WERI-Rb-1 (cell line): Measurements from ENCODE around the gene IFT52.
A peak's percentile ranks its signal among the peaks of the same experiment; 100 is the strongest.

Experiments used
- DNase-seq: peaks from one replicate; pipeline ENCODE4 v3.0.0-alpha.2; 2020
- H3K27ac ChIP-seq: fragments of 250-450 bp; sonication (Bioruptor Pico); 2 replicates; pipeline ENCODE4 v1.5.1; 2020; ENCODE audit warnings: mild to moderate bottlenecking, moderate library complexity
- H3K27me3 ChIP-seq: fragments of 250-450 bp; sonication (Bioruptor Pico); 2 replicates; pipeline ENCODE4 v1.5.1; 2021; ENCODE audit warnings: mild to moderate bottlenecking, low read depth, moderate library complexity; ENCODE audit not compliant: insufficient read depth, severe bottlenecking
- H3K36me3 ChIP-seq: fragments of 250-450 bp; sonication (Bioruptor Pico); 2 replicates; pipeline ENCODE4 v1.5.1; 2020; ENCODE audit warnings: mild to moderate bottlenecking, moderate library complexity
- H3K4me3 ChIP-seq: 2 replicates; pipeline ENCODE4 v1.5.1; 2011; ENCODE audit warnings: low read depth, mild to moderate bottlenecking, control low read depth, low read length
- H3K9me3 ChIP-seq: fragments of 250-450 bp; sonication (Bioruptor Pico); 2 replicates; pipeline ENCODE4 v1.5.1; 2021; ENCODE audit warnings: mild to moderate bottlenecking, moderate library complexity; ENCODE audit not compliant: severe bottlenecking
- TF ChIP-seq, protein P1 (sequence below): IDR thresholded peaks from 2 replicates; pipeline ENCODE4 v1.5.1; 2011; ENCODE audit warnings: low read depth, mild to moderate bottlenecking, control low read depth, inconsistent platforms, low read length

Gene IFT52

DNA sequence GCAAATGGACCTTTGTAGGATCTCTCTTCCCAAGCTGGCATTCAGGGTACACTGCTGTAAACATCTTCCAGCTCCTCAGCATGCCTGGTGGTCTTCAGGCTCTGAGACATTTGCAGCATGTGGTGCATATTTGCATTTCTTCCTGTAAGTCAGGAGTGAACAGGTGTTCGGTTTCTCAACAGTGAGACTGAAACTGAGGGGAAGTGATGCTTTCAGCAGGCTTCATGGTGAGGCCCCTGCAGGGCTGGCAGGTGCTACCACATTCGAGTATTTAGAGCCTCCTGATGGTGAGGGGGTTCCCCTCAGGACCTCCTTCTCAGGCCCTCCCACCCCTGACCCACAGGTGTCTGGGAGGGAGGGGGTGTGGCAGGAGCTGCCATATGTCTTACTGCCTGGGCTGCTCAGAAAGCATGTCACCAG lies 91.3 kb downstream of the IFT52 start:
- no peak for DNase-seq
- Histone ChIP-seq H3K27me3 (no peaks in the 10 kb centered on the region), H3K4me3 (no peak overlapping the region), H3K36me3 (peaks cover 68% of the 10 kb centered on the region), H3K9me3 (no peaks in the 10 kb centered on the region), H3K27ac (no peak overlapping the region)
- TF ChIP-seq, protein P1, sequence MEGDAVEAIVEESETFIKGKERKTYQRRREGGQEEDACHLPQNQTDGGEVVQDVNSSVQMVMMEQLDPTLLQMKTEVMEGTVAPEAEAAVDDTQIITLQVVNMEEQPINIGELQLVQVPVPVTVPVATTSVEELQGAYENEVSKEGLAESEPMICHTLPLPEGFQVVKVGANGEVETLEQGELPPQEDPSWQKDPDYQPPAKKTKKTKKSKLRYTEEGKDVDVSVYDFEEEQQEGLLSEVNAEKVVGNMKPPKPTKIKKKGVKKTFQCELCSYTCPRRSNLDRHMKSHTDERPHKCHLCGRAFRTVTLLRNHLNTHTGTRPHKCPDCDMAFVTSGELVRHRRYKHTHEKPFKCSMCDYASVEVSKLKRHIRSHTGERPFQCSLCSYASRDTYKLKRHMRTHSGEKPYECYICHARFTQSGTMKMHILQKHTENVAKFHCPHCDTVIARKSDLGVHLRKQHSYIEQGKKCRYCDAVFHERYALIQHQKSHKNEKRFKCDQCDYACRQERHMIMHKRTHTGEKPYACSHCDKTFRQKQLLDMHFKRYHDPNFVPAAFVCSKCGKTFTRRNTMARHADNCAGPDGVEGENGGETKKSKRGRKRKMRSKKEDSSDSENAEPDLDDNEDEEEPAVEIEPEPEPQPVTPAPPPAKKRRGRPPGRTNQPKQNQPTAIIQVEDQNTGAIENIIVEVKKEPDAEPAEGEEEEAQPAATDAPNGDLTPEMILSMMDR: no peak

DNA sequence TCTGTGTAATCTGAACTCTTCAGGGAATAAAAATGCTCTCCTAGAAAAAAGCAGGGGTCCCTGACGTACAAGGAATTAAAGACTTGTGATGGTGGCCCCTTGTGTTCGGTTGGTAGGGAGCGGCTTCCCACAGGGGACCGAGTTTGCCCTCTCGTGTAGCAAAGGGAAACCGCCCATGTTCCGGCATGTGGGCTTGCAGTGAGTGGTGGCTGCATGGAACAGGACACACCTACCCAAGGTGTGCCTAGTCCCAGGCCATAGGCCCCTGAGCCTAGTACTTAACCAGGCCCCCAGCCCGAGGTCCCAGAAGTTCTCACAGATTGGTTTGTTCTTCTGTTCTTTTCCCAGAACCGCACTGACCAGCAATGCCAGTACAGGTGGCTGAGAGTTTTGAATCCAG lies 91.7 kb downstream of the IFT52 start:
- H3K9me3 ChIP-seq: no peaks in the 10 kb centered on the region
- no peak overlapping the region for H3K27ac ChIP-seq
- TF ChIP-seq, protein P1: no peak
- peaks cover 69% of the 10 kb centered on the region for H3K36me3 ChIP-seq
- H3K4me3 ChIP-seq: no peak overlapping the region
- DNase-seq: no peak
- no peaks in the 10 kb centered on the region for H3K27me3 ChIP-seq

DNA sequence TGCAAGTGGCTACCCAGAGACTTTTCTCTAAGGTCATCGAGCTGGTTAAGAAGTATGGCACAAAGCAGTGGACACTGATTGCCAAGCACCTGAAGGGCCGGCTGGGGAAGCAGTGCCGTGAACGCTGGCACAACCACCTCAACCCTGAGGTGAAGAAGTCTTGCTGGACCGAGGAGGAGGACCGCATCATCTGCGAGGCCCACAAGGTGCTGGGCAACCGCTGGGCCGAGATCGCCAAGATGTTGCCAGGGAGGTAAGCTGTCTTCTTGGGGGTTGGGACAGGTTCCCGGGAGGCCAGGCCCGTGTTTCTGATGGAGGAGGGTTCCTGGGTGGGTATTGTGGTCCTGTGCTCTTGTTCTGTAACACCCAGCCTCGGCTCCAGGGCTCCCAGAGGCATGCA lies 96.1 kb downstream of the IFT52 start:
- H3K9me3 ChIP-seq: no peaks in the 10 kb centered on the region

DNA sequence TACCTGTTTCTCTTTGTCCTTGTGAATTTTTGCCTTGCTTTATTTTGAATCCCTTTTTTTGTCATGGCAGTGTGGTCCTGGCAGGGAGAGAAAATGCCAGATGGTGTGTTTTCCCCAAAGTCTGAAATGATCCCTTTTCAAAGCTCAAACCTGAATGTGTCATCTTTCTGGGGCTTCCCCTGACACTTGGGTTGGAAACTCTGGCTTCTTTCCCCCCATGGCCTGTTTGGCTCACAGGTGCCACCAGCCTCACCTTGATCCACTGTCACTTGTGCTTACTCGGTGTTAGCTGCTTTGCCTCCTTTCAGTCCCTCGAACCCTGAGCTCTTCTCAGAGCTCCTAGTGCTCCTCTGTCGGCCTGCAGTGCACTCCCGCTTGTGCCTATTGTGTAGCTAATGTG lies 98.4 kb downstream of the IFT52 start:
- peaks cover 73% of the 10 kb centered on the region for H3K36me3 ChIP-seq
- H3K9me3 ChIP-seq: no peaks in the 10 kb centered on the region
- no peak overlapping the region for H3K4me3 ChIP-seq
- no peak for DNase-seq
- H3K27me3 ChIP-seq: no peaks in the 10 kb centered on the region
- H3K27ac ChIP-seq: no peak overlapping the region
- TF ChIP-seq, protein P1: no peak

More for the DNA sequence above, 96.1 kb downstream of the IFT52 start:
- peaks cover 74% of the 10 kb centered on the region for H3K36me3 ChIP-seq
- TF ChIP-seq, protein P1: no peak
- DNase-seq: no peak
- no peak overlapping the region for H3K27ac ChIP-seq
- no peaks in the 10 kb centered on the region for H3K27me3 ChIP-seq
- no peak overlapping the region for H3K4me3 ChIP-seq

DNA sequence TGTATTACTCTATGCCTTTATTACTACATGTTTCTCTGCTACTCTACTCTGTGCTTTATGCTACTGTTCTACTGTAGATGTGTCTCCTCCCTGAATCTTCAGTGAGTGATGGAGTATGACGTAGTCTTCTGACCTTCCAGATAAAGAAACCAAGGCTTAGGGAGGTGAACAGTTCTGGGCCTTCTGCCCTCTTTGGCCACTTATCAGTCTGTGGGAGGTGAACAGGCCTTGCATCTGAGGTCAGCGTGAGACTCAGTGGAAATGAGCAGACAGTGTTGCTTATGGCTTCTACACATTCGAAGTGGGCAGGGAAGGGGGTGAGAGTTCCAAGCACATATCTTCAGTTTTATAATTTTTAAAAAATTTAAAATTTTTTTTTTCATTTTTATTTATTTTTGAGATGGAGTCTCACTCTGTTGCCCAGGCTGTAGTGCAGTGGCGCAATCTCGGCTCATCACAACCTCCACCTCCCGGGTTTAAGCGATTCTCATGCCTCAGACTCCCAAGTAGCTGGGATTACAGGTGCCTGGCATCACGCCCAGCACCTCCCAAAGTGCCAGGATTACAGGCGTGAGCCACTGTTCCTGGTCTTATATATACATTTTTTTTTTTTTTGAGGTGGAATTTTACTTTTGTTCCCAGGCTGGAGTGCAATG lies 100.3 kb downstream of the IFT52 start:
- H3K27ac ChIP-seq: no peak overlapping the region
- DNase-seq: no peak
- H3K27me3 ChIP-seq: no peaks in the 10 kb centered on the region
- H3K9me3 ChIP-seq: no peaks in the 10 kb centered on the region
- TF ChIP-seq, protein P1: no peak
- H3K36me3 ChIP-seq: peaks cover 72% of the 10 kb centered on the region
- no peak overlapping the region for H3K4me3 ChIP-seq

DNA sequence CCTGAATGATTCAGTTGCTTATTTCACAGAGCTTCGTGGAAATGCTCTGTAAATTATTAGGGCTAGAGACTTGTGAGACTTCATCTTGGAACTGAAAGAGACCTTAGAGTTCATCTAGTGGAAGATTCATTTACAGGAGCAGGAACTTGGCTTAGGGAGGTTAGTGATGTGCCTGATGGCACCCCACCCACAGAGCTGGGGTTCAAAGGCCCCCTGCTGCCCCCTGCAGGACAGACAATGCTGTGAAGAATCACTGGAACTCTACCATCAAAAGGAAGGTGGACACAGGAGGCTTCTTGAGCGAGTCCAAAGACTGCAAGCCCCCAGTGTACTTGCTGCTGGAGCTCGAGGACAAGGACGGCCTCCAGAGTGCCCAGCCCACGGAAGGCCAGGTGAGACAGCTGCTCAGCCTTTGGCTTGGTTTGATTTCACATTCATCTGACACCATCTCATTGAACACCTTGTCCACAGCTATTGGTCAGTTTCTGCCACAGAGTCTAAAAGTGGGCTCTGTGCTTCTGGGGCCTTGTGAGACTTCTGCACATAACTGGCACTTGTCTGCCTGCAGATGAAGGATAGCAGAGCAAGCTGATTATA lies 101.3 kb downstream of the IFT52 start:
- no peak overlapping the region for H3K27ac ChIP-seq
- H3K27me3 ChIP-seq: no peaks in the 10 kb centered on the region
- H3K36me3 ChIP-seq: peaks cover 74% of the 10 kb centered on the region
- TF ChIP-seq, protein P1: peak; percentile 77
- no peak overlapping the region for H3K4me3 ChIP-seq
- peak; percentile 64 for DNase-seq
- no peaks in the 10 kb centered on the region for H3K9me3 ChIP-seq
